Parathyroid adenoma (tissue), 2 donors: Measurements from ENCODE around the gene EVL.
"Not testable (repeated sequence)": the region's sequence is repeated elsewhere in the genome, so short reads cannot be mapped to it uniquely, and the experiment has no call there.

Experiments
- H2AFZ ChIP-seq: fragments of 300-600 bp; sonication (generic); one replicate; pipeline ENCODE4 v1.7.0; 2017; ENCODE audit warnings: antibody characterized with exemption, mild to moderate bottlenecking
- H3K27ac ChIP-seq: fragments of 300-600 bp; sonication (generic); one replicate; pipeline ENCODE4 v1.7.0; 2017
- H3K27me3 ChIP-seq: fragments of 300-600 bp; sonication (generic); one replicate; pipeline ENCODE4 v1.7.0; 2017; ENCODE audit warnings: low read length; ENCODE audit not compliant: control insufficient read depth, insufficient read depth
- H3K36me3 ChIP-seq: fragments of 300-600 bp; sonication (generic); one replicate; pipeline ENCODE4 v1.7.0; 2017; ENCODE audit warnings: low read length; ENCODE audit not compliant: control insufficient read depth, insufficient read depth
- H3K4me1 ChIP-seq: fragments of 300-600 bp; sonication (generic); one replicate; pipeline ENCODE4 v1.7.0; 2017; ENCODE audit warnings: control low read depth
- H3K4me2 ChIP-seq: fragments of 300-600 bp; sonication (generic); one replicate; pipeline ENCODE4 v1.7.0; 2017; ENCODE audit warnings: low read length
- H3K4me3 ChIP-seq: fragments of 300-600 bp; sonication (generic); one replicate; pipeline ENCODE4 v1.7.0; 2017; ENCODE audit warnings: low read depth, low read length
- H3K79me2 ChIP-seq: fragments of 300-600 bp; sonication (generic); one replicate; pipeline ENCODE4 v1.7.0; 2017; ENCODE audit warnings: control low read depth
- H3K9ac ChIP-seq: fragments of 300-600 bp; sonication (generic); one replicate; pipeline ENCODE4 v1.7.0; 2017; ENCODE audit warnings: mild to moderate bottlenecking
- H3K9me3 ChIP-seq: fragments of 300-600 bp; sonication (generic); one replicate; pipeline ENCODE4 v1.7.0; 2017; ENCODE audit warnings: low read length; ENCODE audit not compliant: control insufficient read depth
- CTCF ChIP-seq: fragments of 300-600 bp; sonication (generic); IDR thresholded peaks from one replicate; pipeline ENCODE4 v1.7.0; 2017; ENCODE audit warnings: antibody characterized with exemption, mild to moderate bottlenecking
- donor health status: primary hyperparathyroidism.

The EVL gene

DNA sequence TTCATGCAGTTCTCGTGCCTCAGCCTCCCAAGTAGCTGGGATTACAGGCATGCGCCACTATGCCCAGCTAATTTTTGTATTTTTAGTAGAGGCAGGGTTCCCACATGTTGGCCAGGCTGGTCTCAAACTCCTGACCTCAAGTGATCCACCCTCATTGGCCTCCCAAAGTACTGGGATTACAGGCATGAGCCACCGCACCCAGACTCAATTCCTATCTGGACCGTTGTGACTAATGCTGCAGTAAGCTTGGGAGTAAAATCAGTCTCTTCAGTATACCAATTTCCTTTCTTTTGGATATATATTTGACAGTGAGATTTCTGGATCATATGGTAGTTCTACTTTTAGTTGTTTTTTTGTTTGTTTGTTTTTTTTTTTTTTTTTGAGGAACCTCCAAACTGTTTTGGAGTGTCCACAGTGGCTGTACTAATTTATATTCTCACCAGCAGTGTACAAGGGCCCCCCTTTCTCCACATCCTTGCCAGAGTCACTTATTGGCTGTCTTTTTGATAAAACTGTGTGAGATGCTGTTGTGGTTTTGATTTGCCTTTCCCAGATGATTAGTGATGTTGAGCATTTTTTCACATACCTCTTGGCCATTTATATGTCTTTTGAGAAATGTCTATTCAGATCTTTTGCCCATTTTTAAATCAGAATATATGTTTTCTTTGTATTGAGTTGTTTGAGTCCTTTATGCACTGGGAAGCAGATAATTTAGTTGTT is 37.3 kb upstream of the EVL start:
- TF ChIP-seq CTCF: no peak
- no peaks in the 10 kb centered on the region for H3K27me3 ChIP-seq
- H3K9me3 ChIP-seq: no peaks in the 10 kb centered on the region
- no peak overlapping the region for H3K27ac ChIP-seq
- H2AFZ ChIP-seq: no peak overlapping the region
- peaks cover 12% of the 10 kb centered on the region for H3K79me2 ChIP-seq
- H3K4me1 ChIP-seq: peaks cover 9% of the 10 kb centered on the region
- no peaks in the 10 kb centered on the region for H3K36me3 ChIP-seq
- no peak overlapping the region for H3K4me3 ChIP-seq
- no peak overlapping the region for H3K4me2 ChIP-seq
- no peak overlapping the region for H3K9ac ChIP-seq

- no peak overlapping the region for H3K27ac ChIP-seq
- no peak overlapping the region for H3K9ac ChIP-seq
- H3K4me1 ChIP-seq: peaks cover 9% of the 10 kb centered on the region
- no peak overlapping the region for H2AFZ ChIP-seq
- H3K4me3 ChIP-seq: no peak overlapping the region
- TF ChIP-seq CTCF: no peak
- peaks cover 12% of the 10 kb centered on the region for H3K79me2 ChIP-seq
- H3K4me2 ChIP-seq: no peak overlapping the region
- no peaks in the 10 kb centered on the region for H3K9me3 ChIP-seq
- no peaks in the 10 kb centered on the region for H3K27me3 ChIP-seq
- no peaks in the 10 kb centered on the region for H3K36me3 ChIP-seq
Observed at GRCh38 chr14:100028990-100029677, 36.1 kb upstream of the EVL start.

- H3K4me1 ChIP-seq, H3K9ac ChIP-seq, H3K9me3 ChIP-seq, H3K4me3 ChIP-seq, H3K4me2 ChIP-seq, H3K27ac ChIP-seq, H3K36me3 ChIP-seq, H2AFZ ChIP-seq, H3K27me3 ChIP-seq: not testable (repeated sequence)
- H3K79me2 ChIP-seq: peaks cover 12% of the 10 kb centered on the region
Observed at GRCh38 chr14:100030006-100030405, 35.2 kb upstream of the EVL start.

DNA sequence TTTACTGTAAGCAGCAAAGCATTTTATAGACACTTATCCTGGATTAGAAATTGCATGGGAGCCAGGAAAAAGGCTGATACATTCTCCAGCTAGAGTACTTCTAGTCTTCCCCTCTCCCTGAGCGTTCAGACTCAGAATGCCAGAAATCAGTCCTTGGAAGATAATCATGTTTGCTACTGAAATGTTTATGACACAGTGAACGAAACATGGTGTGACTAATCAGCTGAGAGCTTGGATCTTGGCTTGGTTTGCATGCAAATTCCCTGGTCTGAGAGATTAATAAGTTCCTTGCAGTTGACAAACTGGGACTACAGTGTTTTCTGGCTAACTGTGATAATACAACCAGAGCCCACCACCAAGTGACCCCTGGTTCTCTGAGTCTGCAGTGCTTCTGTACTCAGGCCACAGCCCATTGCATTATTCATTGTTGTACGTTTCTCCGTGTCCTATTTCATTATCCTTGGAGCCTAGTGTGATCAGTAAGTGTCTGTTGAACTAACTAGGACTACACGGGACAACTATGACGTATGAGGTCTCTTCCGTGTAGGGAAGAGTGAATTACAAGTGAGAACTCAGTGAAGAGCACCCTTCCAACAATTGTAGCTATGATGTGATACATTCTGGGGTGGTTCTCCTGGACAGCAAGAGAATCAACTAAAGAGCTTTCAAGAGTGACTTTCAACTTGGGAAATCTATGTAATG is 34.6 kb upstream of the EVL start:
- H2AFZ ChIP-seq: no peak overlapping the region
- peaks cover 11% of the 10 kb centered on the region for H3K79me2 ChIP-seq
- H3K4me1 ChIP-seq: no peaks in the 10 kb centered on the region
- no peaks in the 10 kb centered on the region for H3K36me3 ChIP-seq
- H3K9ac ChIP-seq: no peak overlapping the region
- H3K27ac ChIP-seq: no peak overlapping the region
- no peak overlapping the region for H3K4me3 ChIP-seq
- H3K4me2 ChIP-seq: no peak overlapping the region
- H3K27me3 ChIP-seq: no peaks in the 10 kb centered on the region
- TF ChIP-seq CTCF: no peak
- no peaks in the 10 kb centered on the region for H3K9me3 ChIP-seq

DNA sequence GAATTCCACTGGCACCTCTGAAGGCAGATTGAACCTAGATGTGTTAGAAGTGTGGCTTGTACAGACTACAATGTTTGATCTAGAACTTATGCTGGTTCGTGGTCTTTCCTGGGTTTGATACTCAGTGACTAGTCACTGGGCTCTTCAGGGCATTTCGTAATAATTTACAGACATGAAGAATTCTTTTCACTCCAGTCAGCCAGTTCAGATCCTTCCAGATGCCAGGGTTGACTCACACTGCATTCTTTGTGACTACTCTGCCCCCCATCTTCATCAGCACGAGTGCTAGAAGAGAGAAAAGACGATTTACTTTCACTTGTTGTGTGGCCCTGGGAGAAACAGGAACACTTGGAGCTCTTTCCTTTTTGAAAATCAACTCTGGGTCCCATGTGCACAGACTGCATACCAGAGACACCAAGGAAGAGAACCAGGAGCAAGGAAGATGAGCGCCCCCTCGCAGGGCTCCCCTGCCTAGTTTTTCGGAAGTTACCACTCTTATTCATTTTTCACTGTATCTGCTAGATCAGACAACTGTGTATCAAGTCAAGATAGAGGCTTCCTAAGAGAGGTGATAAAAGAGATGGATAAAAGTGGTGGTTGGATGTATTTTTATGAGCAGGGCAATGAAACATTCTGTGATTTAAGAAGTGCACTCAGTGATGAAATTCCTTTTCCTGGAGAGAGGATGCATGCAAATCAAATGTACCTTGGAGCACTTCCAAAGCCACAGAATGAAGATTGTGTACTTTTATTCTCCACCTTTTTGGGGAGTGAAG is 33.5 kb upstream of the EVL start:
- H3K27ac ChIP-seq: no peak overlapping the region

More for the DNA sequence above, 33.5 kb upstream of the EVL start:
- no peak overlapping the region for H3K4me2 ChIP-seq
- no peak overlapping the region for H3K4me3 ChIP-seq
- no peak overlapping the region for H3K9ac ChIP-seq
- no peak for TF ChIP-seq CTCF
- no peaks in the 10 kb centered on the region for H3K27me3 ChIP-seq
- no peaks in the 10 kb centered on the region for H3K9me3 ChIP-seq
- no peaks in the 10 kb centered on the region for H3K4me1 ChIP-seq
- no peaks in the 10 kb centered on the region for H3K36me3 ChIP-seq
- no peak overlapping the region for H2AFZ ChIP-seq
- peaks cover 7% of the 10 kb centered on the region for H3K79me2 ChIP-seq
